ENCODE data around the gene CPVL. TPM values are rescaled to one million over a fixed set of nuclear protein-coding genes. Genes with fewer than 3 reads are reported as not detected.

The CPVL gene
- total RNA-seq, 2 donors from 2014 or later, result 32.4 to 53.3 TPM

DNA sequence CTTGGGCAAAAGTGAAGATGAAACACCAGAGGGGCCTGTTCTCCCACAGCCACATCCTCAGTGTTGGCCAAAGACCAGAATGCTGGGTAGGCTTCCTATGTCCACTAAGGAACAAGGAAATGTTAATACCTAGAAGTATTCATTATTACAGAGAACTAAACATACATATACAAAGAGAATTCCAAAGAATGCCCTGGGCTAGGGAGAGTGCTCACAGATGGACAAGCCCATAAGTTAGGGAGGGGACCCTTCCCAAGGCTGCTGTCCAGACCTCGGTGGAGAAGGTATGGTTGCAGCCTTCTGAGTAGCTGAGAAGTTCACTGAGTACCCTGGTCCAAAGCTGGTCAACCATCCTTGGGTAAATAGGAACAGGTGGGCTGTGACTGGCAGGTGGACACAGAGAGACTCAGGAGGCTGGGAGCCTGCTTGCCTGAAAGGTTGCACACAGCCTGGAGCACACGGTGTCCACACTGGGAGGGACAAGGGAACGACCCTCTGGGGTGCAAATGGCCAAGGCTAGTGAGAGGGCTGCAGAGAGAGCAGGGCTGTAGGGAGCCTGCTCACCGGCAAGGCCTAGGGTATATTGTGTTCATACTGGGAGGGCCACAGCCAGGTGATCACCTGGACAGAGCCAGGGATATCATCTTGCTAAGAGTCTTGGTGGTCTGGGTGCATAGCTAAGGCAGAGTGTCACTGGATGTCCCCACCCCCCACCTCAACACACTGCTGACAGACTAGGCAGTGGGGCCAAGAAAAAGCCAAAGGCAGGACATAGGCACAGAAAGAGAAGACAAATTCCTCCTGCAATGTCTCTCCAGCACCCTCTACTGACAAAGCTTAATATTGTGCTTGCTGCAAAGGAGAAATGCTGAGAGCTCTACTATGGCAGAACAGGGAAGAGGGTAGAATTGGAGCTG lies 40.3 kb downstream of the CPVL start:
- H3K27ac Mint-ChIP-seq, result peak overlapping the region; percentile 65
- peaks cover 5% of the 10 kb centered on the region for H3K9me3 ChIP-seq (ENCODE audit: control insufficient read depth, low read length)
- no peak overlapping the region for H3K9ac ChIP-seq (ENCODE audit: extremely low read depth, low read length, poor library complexity, severe bottlenecking)
- peak; percentile 74 for DNase-seq
- peaks cover 11% of the 10 kb centered on the region for H3K36me3 Mint-ChIP-seq (ENCODE audit: low read depth)
- H3K4me3 ChIP-seq (ENCODE audit: low read length), result no peak overlapping the region
- WGBS, 2 experiments (ENCODE audit: insufficient coverage in 1 of 2, insufficient read length in 1 of 2), result 73 to 76% methylated on average over 2 to 4 of the region's 4 CpGs
- TF ChIP-seq CTCF (conservative IDR thresholded peaks at IDR 0.05), result peak; percentile 86
- peaks cover 7% of the 10 kb centered on the region for H3K9me3 Mint-ChIP-seq
- no peak overlapping the region for H3K4me3 Mint-ChIP-seq
- peaks cover 2% of the 10 kb centered on the region for H3K4me1 ChIP-seq (ENCODE audit: control insufficient read depth, insufficient read depth, low read length)
- no peak overlapping the region for H3K27ac ChIP-seq (ENCODE audit: low read depth, low read length)
- peaks cover 9% of the 10 kb centered on the region for H3K4me1 Mint-ChIP-seq
- no peaks in the 10 kb centered on the region for H3K27me3 ChIP-seq (ENCODE audit: control insufficient read depth, insufficient read depth, low read length, poor library complexity, severe bottlenecking)
- no peaks in the 10 kb centered on the region for H3K27me3 Mint-ChIP-seq (ENCODE audit: insufficient read depth)
- peaks cover 5% of the 10 kb centered on the region for H3K36me3 ChIP-seq (ENCODE audit: control insufficient read depth, insufficient read depth, low read length)

DNA sequence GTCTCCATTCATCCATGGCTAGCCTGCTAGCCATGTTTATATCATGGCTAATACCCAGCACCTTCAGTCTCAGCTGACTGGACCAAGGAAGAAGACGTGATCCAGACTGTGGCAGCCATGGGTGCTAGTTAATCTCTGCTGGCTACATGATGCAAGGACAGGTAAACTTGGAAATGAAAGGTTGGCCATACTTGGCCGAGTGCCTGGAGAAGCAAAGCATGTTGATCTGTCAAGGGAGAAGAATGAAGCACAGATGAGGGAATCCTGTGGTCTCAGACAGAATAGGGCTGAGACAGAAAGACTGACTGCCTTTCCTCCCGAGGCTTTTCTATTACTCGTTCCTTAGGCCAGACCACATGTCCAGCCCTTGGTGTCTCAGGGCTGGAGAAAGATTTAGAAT lies 41.1 kb downstream of the CPVL start:
- WGBS, 2 experiments (ENCODE audit: insufficient coverage in 1 of 2, insufficient read length in 1 of 2), result 88 to 90% methylated on average over 2 to 4 of the region's 4 CpGs
- Mint-ChIP-seq H3K36me3 (ENCODE audit: low read depth) (peaks cover 3% of the 10 kb centered on the region), H3K27me3 (ENCODE audit: insufficient read depth) (no peaks in the 10 kb centered on the region), H3K4me1 (peaks cover 14% of the 10 kb centered on the region), H3K9me3 (no peaks in the 10 kb centered on the region), H3K27ac (no peak overlapping the region), H3K4me3 (no peak overlapping the region)
- Histone ChIP-seq H3K36me3 (ENCODE audit: control insufficient read depth, insufficient read depth, low read length) (no peaks in the 10 kb centered on the region), H3K9me3 (ENCODE audit: control insufficient read depth, low read length) (no peaks in the 10 kb centered on the region), H3K9ac (ENCODE audit: extremely low read depth, low read length, poor library complexity, severe bottlenecking) (no peak overlapping the region), H3K27me3 (ENCODE audit: control insufficient read depth, insufficient read depth, low read length, poor library complexity, severe bottlenecking) (no peaks in the 10 kb centered on the region), H3K4me3 (ENCODE audit: low read length) (no peak overlapping the region), H3K4me1 (ENCODE audit: control insufficient read depth, insufficient read depth, low read length) (peaks cover 7% of the 10 kb centered on the region), H3K27ac (ENCODE audit: low read depth, low read length) (no peak overlapping the region)
- TF ChIP-seq CTCF (conservative IDR thresholded peaks at IDR 0.05), result no peak
- no peak for DNase-seq

- Mint-ChIP-seq H3K4me1 (peaks cover 15% of the 10 kb centered on the region), H3K9me3 (no peaks in the 10 kb centered on the region), H3K36me3 (ENCODE audit: low read depth) (no peaks in the 10 kb centered on the region), H3K27me3 (ENCODE audit: insufficient read depth) (no peaks in the 10 kb centered on the region), H3K4me3 (no peak overlapping the region), H3K27ac (no peak overlapping the region)
- WGBS, 2 experiments (ENCODE audit: insufficient coverage in 1 of 2, insufficient read length in 1 of 2), result 17 to 35% methylated on average over 4 to 7 of the region's 7 CpGs
- H3K9ac ChIP-seq (ENCODE audit: extremely low read depth, low read length, poor library complexity, severe bottlenecking), result no peak overlapping the region
- H3K27ac ChIP-seq (ENCODE audit: low read depth, low read length), result no peak overlapping the region
- H3K4me3 ChIP-seq (ENCODE audit: low read length), result no peak overlapping the region
- H3K9me3 ChIP-seq (ENCODE audit: control insufficient read depth, low read length), result no peaks in the 10 kb centered on the region
- H3K36me3 ChIP-seq (ENCODE audit: control insufficient read depth, insufficient read depth, low read length), result no peaks in the 10 kb centered on the region
- TF ChIP-seq CTCF (conservative IDR thresholded peaks at IDR 0.05), result peak; percentile 90
- peak; percentile 89 for DNase-seq
- H3K27me3 ChIP-seq (ENCODE audit: control insufficient read depth, insufficient read depth, low read length, poor library complexity, severe bottlenecking), result no peaks in the 10 kb centered on the region
- H3K4me1 ChIP-seq (ENCODE audit: control insufficient read depth, insufficient read depth, low read length), result peaks cover 8% of the 10 kb centered on the region
Measured at GRCh38 chr7:29102558-29103151, 43.7 kb downstream of the CPVL start.
